IPS DF 19.7 (cell line): Measurements from ENCODE around the gene RPL11.
"Not testable (repeated sequence)": the region's sequence is repeated elsewhere in the genome, so short reads cannot be mapped to it uniquely, and the experiment has no call there.

Source experiments
- DNase-seq: peaks from one replicate; pipeline ENCODE4 v3.0.0-alpha.2; 2013; ENCODE audit warnings: low read depth, low spot score

Gene RPL11

DNA sequence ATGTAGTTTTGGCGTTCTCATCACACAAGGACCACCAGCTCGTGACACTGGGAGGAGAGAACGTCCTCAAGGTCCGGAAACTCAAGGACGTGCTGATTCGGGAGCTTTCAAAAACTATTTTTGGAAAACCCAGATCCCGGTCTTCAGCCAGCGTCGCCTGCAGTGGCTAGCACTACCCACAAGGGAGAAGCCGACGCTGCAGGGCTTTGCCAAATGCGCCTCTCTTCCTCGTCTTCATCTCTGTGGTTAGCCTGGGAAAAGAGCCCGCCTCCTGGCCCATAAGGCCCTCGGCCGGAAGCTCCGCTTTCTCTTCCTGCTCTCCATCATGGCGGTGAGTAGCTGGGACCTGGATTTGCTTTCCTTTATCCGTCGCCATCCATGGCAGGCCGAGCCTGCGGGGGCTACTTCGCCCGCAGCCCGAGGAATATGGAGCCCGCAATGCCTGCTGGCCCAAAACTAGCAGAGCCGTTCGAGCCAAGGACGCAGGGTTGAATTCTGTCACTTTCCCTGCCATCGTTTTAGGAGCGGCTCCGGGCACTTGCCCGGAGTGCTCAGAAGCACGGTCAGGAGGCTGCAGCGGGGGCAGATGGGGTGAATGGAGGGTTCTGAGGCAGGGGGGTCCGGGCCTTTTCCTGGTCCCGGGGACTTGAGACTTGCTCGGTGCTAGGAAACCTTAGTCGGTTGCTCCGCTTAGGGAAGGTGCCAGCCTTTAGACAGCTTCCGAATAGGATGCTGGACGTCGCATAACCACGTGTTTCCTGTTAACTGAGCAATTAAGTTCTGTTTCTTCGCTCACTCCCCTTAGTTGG is at the start of gene RPL11:
RPL11 (plus strand) TSS at position 308 of the 809 bp plus-strand sequence; CDS start at position 326, 18 bp downstream.
- DNase-seq, result peak; percentile 82

DNA sequence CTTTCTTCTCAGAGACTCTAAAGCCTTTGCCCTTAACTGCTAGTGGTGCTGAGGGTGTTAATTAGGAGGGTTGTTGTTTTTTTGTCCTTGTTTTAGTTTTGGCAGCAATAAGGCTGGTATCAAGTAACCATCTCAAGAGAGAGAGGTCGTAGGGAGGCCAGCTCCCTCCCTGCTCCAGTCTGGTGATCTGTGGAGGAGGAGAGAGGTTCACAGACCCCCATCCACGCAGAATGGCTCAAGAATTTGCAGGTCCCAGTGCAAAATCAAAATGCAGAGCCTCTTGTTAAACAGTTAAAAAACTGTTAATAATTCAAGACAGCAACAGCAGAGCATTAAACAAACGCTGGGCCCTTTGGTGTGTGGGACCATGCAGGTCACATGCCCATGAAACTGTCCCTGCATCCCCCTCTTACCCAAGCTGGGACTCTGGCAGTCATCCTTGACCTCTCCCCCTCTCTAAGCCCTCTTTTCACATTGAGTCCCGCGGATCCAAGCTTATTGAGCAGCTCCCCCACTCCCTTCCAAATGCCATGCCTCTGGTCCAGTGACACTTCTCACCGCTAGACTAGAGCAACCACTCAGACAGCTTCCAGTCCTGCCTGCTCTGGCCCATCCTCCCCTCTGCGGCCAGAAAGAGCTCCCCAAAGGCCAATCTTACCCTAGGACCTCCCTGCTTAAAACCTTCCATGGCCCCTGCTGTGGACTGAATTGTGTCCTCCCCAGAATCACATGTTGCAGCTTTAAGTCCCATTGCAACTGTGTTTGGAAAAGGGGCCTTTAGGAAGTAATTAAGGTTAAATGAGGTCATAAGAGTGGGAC is 47.7 kb upstream of the RPL11 start:
- no peak for DNase-seq

DNA sequence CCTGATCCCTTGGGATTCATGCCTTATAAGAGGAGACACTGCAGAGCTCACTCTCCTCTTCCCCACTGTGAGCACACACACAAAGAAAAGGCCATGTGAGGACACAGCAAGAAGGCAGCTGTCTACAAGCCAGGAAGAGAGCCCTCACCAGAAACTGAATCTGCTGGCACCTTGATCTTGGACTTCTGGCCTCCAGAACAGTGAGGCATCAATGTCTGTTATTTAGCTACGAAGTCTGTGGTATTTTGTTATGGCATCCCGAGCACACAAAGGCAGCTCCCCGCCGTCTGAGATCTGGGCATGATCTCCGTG is 47.1 kb upstream of the RPL11 start:
- no peak for DNase-seq

DNA sequence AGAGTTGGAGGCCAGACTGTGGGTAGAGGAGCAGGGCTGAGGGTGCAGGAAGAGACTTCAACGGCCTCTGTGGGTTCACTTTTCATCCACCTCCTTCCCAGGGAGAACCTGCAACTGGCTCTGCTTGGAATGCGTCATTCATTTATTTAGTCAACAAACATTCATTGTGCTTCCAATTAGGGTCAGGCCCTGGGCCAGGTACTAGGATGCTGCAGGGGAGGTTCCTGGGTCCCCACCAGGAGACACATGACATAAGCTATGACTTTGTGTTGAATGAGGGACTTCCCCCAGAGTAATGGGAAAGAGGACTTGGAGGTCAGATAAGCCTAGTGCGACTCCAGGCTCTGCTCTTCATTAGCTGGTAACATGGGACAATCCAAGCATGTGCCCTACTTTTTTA is 46.3 kb upstream of the RPL11 start:
- no peak for DNase-seq

DNA sequence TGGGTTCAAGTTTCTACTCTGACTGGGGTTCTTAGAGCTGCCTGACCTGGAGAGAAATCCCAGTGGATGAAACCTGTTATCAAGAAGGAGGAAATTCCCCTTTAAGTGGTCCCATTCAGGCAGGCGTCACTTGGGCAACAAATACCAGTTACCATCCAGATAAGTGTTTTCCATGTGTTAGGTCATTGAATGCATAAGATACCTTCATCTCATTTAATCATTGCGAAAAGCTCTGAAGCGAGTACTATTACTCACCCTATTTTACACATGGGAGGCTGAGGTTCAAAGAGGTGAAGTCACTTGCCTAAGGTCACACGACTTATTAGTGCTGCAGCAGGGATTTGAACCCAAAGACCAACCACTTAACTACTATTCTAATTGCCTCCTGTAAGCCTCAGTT is 45.5 kb upstream of the RPL11 start:
- DNase-seq, result no peak

DNA sequence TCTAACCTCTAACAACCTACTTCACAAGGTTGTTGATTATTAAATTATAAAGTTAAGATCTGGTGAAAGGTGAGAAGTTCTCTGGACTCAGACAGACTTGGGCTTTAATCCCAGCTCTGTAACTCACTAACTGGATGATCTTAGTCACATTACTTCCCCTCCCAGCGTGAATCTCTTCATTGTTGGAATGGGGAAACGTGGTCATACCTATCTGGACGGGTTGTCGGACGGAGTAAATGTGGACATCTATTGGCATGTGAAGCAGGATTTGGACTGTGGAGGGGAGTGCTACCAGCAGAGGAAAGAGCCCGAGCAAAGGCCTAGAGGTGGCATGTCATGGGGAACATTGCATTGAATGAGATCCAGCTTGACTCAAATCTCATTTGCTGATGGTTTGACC is 45.1 kb upstream of the RPL11 start:
- no peak for DNase-seq

DNA sequence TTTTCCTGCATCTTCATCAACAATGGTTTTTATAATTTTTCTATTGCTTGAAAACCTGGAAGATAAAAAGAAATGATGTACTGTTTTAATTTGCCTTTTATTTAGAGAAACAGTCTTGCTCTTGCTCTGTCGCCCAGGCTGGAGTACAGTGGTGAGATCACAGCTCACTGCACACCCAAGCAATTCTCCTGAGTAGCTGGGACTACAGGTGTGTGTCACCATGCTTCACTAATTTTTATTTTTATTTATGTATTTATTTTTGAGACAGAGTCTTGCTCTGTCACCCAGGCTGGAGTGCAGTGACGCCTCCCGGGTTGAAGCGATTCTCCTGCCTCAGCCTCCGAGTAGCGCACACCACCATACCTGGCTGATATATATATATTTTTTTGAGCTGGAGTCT is 43.0 kb upstream of the RPL11 start:
- DNase-seq, result no peak

DNA sequence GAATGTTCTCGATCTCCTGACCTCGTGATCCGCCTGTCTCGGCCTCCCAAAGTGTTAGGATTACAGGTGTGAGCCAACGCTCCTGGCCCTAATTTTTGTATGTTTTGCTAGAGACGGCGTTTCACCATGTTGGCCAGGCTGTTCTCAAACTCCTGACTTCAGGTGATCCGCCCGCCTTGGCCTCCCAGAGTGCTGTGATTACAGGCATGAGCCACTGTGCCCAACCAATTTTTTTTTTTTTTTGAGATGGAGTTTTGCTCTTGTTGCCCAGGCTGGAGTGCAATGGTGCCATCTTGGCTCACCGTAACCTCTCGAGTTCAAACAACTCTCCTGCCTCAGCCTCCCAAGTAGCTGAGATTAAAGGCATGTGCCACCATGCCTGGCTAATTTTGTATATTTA is 42.4 kb upstream of the RPL11 start:
- not testable (repeated sequence) for DNase-seq

DNA sequence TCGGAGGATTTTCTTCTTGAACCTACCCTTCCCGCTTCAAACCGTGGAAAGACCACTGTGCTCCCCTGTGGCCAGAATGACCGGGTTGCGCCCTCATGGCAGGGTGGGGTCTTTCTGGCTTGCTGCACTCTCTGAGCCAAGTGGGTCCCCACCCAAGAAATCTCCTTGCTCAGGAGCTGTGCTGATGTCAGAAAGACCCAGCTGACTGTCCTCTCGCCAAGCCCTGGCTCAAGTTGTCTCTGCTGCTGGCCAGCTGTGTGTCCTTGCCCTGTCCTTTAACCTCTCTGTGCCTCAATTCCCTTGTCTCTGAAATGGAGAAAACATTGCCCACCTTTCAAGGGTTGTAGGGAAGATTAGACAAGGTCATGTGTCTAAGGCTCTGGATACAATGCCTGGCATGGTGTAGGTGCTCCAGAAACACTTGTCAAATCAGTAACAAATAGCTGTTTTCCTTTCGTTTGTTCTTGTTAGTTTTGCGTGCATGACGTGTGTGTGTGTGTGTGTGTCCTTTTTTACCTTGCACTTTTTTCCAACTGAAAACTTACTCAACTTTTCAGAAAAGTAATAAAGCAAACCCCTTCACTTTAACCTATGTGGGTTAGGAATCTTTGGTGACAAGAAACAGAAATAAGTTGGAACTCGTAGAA is 41.1 kb upstream of the RPL11 start:
- no peak for DNase-seq

DNA sequence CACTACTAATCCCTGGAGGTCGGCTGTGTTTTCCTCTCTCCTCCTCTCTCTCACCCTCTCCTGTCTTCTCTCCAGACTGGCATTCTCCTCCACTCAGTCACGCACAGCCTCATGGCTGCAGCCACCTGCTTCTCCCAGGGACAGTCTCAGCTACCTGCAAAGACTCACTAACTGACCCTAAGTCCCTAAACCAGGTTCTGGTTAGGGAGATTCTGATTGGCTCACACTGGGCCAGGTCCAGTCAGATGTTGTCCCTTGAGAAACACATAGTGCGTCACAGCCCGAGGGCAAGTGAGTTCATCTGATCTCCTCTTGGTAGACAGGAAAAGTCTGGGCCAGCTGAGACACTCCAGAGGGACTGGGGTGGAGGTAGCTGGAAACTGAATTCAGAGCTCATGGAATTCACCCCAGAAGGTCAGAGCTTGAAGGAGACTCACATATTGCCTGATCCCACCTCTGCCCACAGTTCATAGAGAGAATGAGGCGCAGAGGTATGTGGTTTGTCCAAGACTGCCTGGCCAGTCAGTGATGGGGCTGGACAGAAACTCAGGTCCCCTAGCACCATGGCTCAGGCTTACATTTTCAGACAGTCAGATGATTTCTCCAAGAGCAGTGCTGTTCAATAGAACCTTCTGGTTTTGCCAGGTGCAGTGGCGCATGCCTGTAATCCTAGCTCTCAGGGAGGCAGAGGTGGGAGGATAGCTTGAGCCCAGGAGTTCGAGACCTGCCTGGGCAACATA is 40.4 kb upstream of the RPL11 start:
- no peak for DNase-seq

DNA sequence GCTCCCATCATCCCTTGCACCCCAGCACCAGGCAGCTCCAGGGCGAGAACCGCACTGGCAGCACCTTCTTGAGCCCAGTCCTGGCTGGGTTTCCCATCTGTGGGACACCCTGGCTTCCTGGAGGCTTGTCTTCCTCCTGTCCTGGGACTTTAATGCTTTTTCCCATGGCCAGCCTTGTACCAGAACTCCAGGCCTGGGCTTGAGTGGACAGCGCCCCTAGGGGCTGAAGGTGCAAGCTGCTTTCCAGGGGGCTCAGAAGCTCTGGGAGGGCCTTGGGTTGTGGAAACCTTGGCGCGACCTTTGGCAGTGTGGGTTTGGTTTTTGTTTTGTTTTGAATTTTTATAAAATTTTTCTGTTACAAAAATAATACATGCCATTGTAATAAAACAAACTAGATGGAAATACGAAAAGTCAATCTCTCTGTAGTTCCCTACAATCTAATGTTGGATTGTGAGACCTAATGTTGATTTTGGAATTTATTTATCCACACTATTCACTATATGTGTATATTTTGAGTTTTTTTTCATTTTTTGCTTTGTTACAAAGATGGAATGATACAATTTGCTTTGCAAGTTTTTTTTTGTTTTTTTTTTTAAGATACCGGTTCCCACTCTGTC is 33.8 kb upstream of the RPL11 start:
- DNase-seq, result no peak

DNA sequence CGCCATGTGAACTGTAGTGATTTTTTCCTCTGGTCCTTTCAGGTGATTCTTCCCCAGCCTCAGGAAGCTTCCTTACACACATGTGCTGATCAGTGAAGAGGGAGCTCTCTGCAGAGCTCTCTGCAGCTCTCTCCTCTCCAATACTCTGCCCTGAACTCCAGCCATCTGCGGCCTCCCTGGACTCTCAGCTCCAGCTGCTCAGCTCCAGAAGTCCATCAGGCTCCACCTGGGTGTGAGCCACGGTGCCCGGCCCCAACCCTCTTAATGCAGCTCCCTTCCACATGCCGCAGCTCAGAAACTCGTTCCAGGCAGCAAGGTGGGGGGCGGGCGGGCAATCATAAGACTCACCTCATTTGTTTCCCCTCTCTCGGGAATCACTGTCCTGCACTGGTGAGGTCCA is 30.9 kb upstream of the RPL11 start:
- no peak for DNase-seq

DNA sequence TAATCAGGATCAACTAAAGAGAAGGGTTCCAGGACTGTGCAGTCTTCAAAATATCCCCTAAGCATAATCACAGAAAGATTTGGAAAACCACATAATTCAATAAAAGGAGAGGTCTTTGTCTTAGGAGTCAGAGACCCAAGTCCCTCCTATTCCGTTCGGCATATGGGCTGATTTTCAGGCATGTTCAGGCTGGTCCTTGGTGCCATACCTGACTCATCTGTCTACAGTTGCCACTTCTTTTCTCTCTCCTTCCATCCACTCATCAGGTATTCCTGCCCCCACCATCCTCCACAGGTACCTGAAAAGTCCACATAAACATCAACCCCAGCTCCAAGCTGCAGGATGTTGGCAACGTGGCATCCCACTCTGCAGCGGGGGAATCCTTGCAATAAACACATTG is 29.7 kb upstream of the RPL11 start:
- no peak for DNase-seq

DNA sequence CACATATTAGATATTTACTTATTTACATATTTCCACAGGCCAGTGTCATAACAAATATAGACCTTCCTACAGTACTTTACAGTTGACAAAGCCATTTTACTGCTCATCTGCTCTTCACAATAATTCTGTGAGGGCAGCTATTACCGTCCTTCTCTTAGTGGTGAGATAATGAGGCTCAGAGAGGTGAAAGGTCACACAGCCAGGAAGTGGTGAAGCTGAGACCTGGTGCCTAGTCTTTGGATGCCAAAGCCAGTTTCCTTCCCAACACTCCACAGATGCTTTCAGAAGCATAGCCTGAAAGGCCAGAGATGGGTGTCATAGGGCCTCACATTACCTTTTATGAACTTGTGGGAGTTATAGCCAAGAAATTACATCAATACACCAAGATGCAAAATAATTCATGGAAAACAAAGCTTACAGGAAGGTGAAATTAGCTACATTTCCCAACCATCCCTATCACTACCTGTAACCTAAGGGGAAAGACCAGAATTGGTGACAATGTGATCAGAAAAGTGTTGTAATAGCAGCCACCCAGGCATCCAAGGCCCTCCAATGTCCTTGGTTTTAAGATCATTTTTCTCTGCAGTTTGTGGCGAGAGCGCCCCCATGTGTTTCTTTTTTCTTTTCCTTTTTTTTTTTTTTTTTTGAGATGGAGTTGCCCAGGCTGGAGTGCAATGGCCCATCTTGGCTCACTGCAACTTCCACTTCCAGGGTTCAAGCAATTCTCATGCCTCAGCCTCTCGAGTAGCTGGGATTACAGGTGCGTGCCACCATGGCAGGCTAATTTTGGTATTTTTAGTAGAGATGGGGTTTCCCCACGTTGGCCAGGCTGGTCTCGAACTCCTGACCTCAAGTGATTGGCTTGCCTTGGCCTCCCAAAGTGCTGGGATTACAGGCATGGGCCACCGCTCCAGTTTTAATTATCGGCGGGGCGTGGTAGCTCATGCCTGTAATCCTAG is 26.5 kb upstream of the RPL11 start:
- no peak for DNase-seq

DNA sequence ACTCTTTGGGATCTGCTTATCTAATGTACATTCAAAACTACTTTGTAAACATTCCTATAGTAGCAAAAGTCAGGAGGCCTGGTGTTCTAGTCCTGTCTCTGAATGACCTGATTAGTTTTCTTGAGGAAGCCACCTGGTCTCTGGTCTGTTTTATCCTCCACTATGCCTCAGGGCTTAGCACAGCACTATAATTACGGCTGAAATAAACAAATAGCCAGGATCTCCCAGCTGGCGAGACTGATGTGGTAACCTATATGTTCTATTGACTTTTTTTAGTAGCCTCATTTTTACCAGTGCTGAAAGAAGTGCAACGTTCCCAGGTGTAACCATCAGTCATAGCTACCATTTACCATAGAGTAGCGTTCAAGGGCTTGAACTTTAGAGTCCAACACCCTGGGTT is 24.2 kb upstream of the RPL11 start:
- DNase-seq, result no peak

DNA sequence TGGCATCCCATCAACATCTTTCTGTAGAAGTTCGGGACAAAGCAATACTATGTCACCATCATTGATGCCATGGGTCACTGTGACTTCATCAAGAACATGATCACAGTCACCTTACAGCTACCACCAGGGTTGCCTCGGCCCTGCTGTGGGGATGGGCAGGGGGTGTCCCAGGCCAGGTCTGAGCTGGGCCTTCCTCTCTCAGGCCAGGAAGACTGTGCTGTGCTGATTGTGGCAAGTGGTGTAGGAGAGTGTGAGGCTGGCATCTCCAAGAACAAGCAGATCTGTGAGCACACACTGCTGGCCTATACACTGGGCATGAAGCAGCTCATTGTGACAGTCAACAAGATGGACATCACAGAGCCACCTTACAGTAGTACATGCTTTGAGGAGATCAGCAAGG is 20.9 kb upstream of the RPL11 start:
- no peak for DNase-seq

DNA sequence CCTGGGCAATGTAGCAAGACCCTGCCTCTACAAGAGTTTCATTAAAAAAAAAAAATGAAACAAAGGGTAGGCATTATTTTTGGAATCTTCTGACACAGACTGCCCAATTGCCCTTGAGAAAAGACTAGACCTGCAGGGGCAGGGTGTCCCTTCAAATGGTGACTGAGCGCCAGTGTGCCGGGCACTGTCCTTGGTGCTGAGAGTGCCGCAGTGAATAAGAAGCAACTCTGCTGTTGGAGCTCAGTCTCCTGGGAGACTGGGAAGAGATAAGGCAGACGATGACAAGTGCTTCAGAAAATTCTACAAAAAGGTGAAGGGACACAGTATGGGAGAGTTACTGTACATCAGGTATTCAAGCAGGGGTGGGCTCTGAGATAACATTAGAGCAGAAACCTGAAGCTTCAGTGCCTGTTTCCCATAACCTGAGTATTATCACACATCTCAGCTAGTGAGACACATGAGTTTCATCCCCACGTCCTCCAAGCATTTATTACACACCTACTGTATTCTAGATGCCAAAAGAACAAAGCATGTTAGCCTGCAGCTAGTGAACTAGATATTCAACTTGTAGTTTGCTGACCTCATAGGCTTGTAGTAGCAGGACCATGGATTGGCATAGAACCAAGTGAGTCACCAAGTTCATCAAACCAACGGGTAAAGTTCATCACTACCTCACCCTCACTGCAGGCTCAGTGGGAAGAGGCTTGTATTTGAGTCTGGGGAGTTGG is 18.4 kb upstream of the RPL11 start:
- no peak for DNase-seq

DNA sequence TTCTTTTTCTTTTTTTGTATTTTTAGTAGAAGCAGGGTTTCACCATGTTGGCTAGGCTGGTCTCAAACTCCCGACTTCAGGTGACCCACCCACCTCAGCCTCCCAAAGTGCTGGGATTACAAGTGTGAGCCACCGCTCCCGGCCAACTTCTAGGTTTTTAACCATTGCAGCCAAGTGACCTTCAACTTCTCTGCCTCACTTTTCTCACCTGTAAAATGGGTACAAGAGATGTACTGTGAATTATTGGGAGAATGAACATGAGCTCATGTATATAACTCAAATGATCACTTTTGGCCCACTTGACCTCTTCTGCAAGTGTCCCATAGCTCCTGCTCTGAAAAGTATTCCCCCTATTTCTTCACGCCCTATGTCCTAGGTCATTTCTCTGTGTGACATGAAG is 11.8 kb upstream of the RPL11 start:
- no peak for DNase-seq

DNA sequence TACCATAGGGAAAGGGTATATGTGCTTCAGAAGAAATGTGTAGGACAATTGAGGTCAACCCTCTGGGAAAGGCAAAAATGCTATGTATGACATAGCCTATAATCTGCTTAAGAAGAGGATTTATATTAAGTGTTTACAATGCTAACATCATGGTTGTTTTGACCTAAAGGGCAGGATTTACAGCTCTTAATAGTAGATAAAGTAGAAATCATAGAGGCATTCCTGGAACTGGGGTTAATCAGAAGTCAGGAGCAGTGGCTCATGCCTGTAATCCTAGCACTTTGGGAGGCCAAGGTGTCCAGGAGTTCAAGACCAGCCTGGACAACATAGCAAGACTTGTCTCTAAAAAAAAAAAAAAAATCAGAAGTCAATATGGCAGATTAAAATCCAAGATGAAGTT is 8.7 kb upstream of the RPL11 start:
- no peak for DNase-seq

DNA sequence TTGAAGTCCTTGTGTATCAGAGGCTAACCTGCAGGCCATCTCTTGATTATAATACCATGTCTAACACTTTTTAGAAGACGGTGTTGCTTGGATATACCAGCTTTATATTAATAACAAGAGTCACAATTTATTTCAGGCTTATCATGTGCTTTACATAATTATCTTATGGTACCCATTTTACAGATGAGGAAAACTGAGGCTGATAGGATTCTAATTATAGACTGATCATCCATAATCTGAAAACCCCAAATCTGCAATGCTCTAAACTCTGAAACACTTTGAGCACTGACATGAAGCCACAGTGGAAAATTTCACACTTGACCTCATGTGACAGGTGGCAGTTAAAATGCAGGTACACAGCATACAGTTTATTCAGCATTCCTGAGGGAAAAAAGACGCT is 7.2 kb upstream of the RPL11 start:
- DNase-seq, result no peak
